GM21367 (cell line): ENCODE measurements around the gene SCAND1.
"Not testable (repeated sequence)": the region's sequence is repeated elsewhere in the genome, so short reads cannot be mapped to it uniquely, and the experiment has no call there.

Experiments used
- ATAC-seq: cut with Tn5 transposase; IDR thresholded peaks from one replicate; pipeline ENCODE4 v1.9.1; 2021; ENCODE audit not compliant: unreplicated experiment

Gene SCAND1

GRCh38 chr20:35954200-35954906 lies at the start of gene SCAND1:
Gene SCAND1 (minus strand): TSS chr20:35954502. CDS start chr20:35954284, 218 bp downstream.
- ATAC-seq: peak; percentile 81

- no peak for ATAC-seq
Measured at GRCh38 chr20:36004045-36004444, 49.7 kb upstream of the SCAND1 start.

GRCh38 chr20:36002855-36003254 lies 48.6 kb upstream of the SCAND1 start:
- ATAC-seq: no peak

- ATAC-seq: not testable (repeated sequence)
Measured at GRCh38 chr20:36001331-36001730, 47.0 kb upstream of the SCAND1 start.

GRCh38 chr20:35996492-35996891 lies 42.2 kb upstream of the SCAND1 start:
- ATAC-seq: not testable (repeated sequence)

- ATAC-seq: no peak
Measured at GRCh38 chr20:35994994-35995453, 40.7 kb upstream of the SCAND1 start.

- ATAC-seq: no peak
Measured at GRCh38 chr20:35992713-35993335, 38.5 kb upstream of the SCAND1 start.

- ATAC-seq: no peak
Measured at GRCh38 chr20:35991142-35991771, 37.0 kb upstream of the SCAND1 start.

GRCh38 chr20:35988910-35989463 lies 34.7 kb upstream of the SCAND1 start:
- ATAC-seq: no peak

- ATAC-seq: no peak
Measured at GRCh38 chr20:35985806-35986205, 31.5 kb upstream of the SCAND1 start.

GRCh38 chr20:35984382-35984781 lies 30.1 kb upstream of the SCAND1 start:
- no peak for ATAC-seq

GRCh38 chr20:35981969-35982368 lies 27.7 kb upstream of the SCAND1 start:
- no peak for ATAC-seq

- ATAC-seq: no peak
Measured at GRCh38 chr20:35979544-35979943, 25.2 kb upstream of the SCAND1 start.

- ATAC-seq: no peak
Measured at GRCh38 chr20:35978041-35978513, 23.8 kb upstream of the SCAND1 start.

GRCh38 chr20:35975576-35976373 lies 21.5 kb upstream of the SCAND1 start:
- no peak for ATAC-seq

- no peak for ATAC-seq
Measured at GRCh38 chr20:35974256-35974655, 20.0 kb upstream of the SCAND1 start.

GRCh38 chr20:35972462-35972861 lies 18.2 kb upstream of the SCAND1 start:
- no peak for ATAC-seq

- no peak for ATAC-seq
Measured at GRCh38 chr20:35971981-35972380, 17.7 kb upstream of the SCAND1 start.

GRCh38 chr20:35968930-35969329 lies 14.6 kb upstream of the SCAND1 start:
- ATAC-seq: no peak

- no peak for ATAC-seq
Measured at GRCh38 chr20:35967979-35968640, 13.8 kb upstream of the SCAND1 start, which contains the start of gene CNBD2. Gene CNBD2 (plus strand): TSS chr20:35968590. CDS start chr20:35968763, 173 bp downstream.
